ENCODE data around the gene UNCX.

UNCX gene

DNA sequence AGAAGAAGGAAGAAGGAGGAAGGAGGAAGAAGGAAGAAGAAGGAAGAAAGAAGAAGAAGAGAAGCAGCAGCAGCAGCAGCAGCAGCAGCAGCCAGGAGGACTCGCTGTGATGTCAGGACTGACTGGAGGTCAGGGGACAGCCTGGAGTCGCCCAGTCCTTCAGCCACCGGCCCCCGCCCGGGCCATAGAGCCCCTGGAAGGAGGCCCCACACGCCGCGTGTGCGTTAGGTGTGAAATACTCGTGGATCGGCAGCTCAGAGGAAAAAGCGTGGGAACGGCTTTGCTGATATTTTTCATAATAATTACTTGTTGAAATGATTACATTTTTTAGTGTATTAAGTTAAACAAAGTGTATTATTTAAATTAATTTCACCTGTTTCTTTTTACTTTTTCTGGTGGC, 48.4 kb downstream of the UNCX start:
- no peak for DNase-seq

- DNase-seq: no peak
Observed at GRCh38 chr7:1282679-1283078, 50.0 kb downstream of the UNCX start.

GRCh38 chr7:1283337-1283736, 50.7 kb downstream of the UNCX start:
- no peak for DNase-seq

GRCh38 chr7:1283941-1284742, 51.5 kb downstream of the UNCX start:
- DNase-seq: no peak

GRCh38 chr7:1284743-1285458, 52.2 kb downstream of the UNCX start:
- DNase-seq: no peak

DNA sequence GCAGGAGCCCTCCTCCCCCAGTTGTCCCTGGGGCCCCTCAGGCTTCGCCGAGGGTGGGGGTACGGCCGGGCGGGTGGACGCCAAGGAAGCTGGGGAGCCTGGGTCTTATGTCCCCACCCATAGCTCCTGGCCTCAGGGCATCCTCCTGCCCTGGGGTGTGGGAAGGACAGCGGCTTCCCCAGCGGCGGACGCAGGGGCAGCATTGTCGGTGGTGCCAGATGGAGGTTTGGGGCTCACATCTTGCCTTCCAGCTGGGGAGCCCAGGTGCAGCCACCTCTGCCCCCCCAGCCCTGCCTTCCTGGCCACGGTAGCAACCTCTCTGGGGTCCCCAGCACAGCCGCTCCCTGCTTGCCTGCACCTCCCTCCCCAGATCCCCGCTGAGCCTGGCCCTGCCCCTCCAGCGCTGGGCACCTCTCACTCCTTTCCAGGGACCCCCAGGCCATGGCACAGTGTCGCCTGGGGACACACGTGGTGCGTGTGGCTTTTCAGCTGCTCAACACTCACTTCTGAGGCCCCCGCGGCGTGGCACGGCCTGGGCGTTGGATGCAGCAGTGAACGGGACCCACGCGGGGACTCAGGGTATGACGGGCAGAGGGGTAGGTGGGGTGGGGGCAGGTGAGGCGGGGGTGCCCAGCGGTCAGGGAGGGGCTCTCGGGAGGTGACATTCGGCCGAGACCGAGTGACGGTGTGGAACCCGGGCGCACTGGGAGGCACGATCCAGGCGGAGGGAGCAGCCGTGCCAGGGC, 53.1 kb downstream of the UNCX start:
- DNase-seq: no peak
